ENCODE results near the gene SNX13. TPM values are rescaled to one million over a fixed set of nuclear protein-coding genes. Genes with fewer than 3 reads are reported as not detected.

SNX13 gene
- polyA plus RNA-seq, 1 of the 3 experiments (the other 2 are of a cell fraction): 13.0 TPM

- H3K9me2 ChIP-seq: no peaks in the 10 kb centered on the region
- no peak overlapping the region for H3K27ac ChIP-seq (ENCODE audit: low read depth in 2 of 2, low read length in 1 of 2)
- H3K79me2 ChIP-seq (ENCODE audit: insufficient read depth): peaks cover 12% of the 10 kb centered on the region; the same call in 1 of the 2 replicates
- CTCF ChIA-PET: interaction anchor here (1.2 kb wide), 1 partner anchor 133 kb away, joined by 5 read pairs; no protein-coding TSS in a partner anchor
- H3K4me1 ChIP-seq (ENCODE audit: control insufficient read depth in 1 of 2, insufficient read depth in 2 of 2, low read depth in 1 of 2, low read length in 1 of 2): peaks cover 0 to 2% of the 10 kb centered on the region in 2 experiments; a peak in 1 of 4 replicates
- no peaks in the 10 kb centered on the region for H3F3A ChIP-seq (replicated peaks; ENCODE audit: insufficient read depth)
- POLR2A ChIA-PET: no interaction called here
- peaks cover 0 to 6% of the 10 kb centered on the region in 2 experiments for H3K36me3 ChIP-seq (replicated peaks in 1 of 2; ENCODE audit: control insufficient read depth in 1 of 2, insufficient read depth in 2 of 2, low read length in 1 of 2)
- no peaks in the 10 kb centered on the region for H3K27me3 ChIP-seq (ENCODE audit: insufficient read depth)
- H3K9me3 ChIP-seq: no peaks in the 10 kb centered on the region
- WGBS (ENCODE audit: low lambda C conversion rate): 97% methylated on average over 5 of the region's 5 CpGs
- H3K4me2 ChIP-seq: no peak overlapping the region
- TF ChIP-seq RXRA (IDR thresholded peaks at IDR 0.05; ENCODE audit: borderline replicate concordance, low read depth): no peak
- H3K4me3 ChIP-seq (ENCODE audit: low read depth in 2 of 2, low read length in 1 of 2): no peak overlapping the region
- no peak overlapping the region for H2AFZ ChIP-seq (ENCODE audit: low read depth)
- DNase-seq: no peak
- no peak overlapping the region for H3K9ac ChIP-seq
- no peaks in the 10 kb centered on the region for H4K20me1 ChIP-seq (ENCODE audit: insufficient read depth)
These were observed 37.7 kb downstream of the SNX13 start for GRCh38 chr7:17902599-17902998.

- no peaks in the 10 kb centered on the region for H3K9me3 ChIP-seq
- 89% methylated on average over 1 of the region's 1 CpG for WGBS (ENCODE audit: low lambda C conversion rate)
- CTCF ChIA-PET: no interaction called here
- no peak for TF ChIP-seq PBX3 (IDR thresholded peaks at IDR 0.05)
- TF ChIP-seq TCF12 (IDR thresholded peaks at IDR 0.05): no peak
- TF ChIP-seq REST (IDR thresholded peaks at IDR 0.05; ENCODE audit: low read depth, low read length): no peak
- no peak for TF ChIP-seq NRF1 (IDR thresholded peaks at IDR 0.05; ENCODE audit: low read depth, low read length)
- TF ChIP-seq RFX5 (IDR thresholded peaks at IDR 0.05; ENCODE audit: low read length): no peak
- no peak for TF ChIP-seq EZH2phosphoT487 (IDR thresholded peaks at IDR 0.05; ENCODE audit: borderline replicate concordance, low read depth)
- TF ChIP-seq FOSL2 (IDR thresholded peaks at IDR 0.05; ENCODE audit: borderline replicate concordance, low read depth): no peak
- no peak for TF ChIP-seq ELF1 (IDR thresholded peaks at IDR 0.05)
- no peak for TF ChIP-seq CTCF (IDR thresholded peaks at IDR 0.05)
- no peak for TF ChIP-seq IRF3 (IDR thresholded peaks at IDR 0.05; ENCODE audit: low read depth, low read length)
- no peak for TF ChIP-seq MAX (IDR thresholded peaks at IDR 0.05; ENCODE audit: low read depth)
- DNase-seq: no peak
- no peak overlapping the region for H3K9ac ChIP-seq
- H3F3A ChIP-seq (replicated peaks; ENCODE audit: insufficient read depth): no peaks in the 10 kb centered on the region
- POLR2A ChIA-PET: no interaction called here
- H3K27me3 ChIP-seq (ENCODE audit: insufficient read depth): no peaks in the 10 kb centered on the region
- no peaks in the 10 kb centered on the region for H4K20me1 ChIP-seq (ENCODE audit: insufficient read depth)
- H3K4me3 ChIP-seq (ENCODE audit: low read depth in 2 of 2, low read length in 1 of 2): no peak overlapping the region
- H3K27ac ChIP-seq (ENCODE audit: low read depth in 2 of 2, low read length in 1 of 2): no peak overlapping the region
- H3K4me2 ChIP-seq: no peak overlapping the region
- peaks cover 10% of the 10 kb centered on the region for H3K79me2 ChIP-seq (ENCODE audit: insufficient read depth)
- no peak overlapping the region for H2AFZ ChIP-seq (ENCODE audit: low read depth)
- no peaks in the 10 kb centered on the region for H3K9me2 ChIP-seq
- H3K4me1 ChIP-seq (ENCODE audit: control insufficient read depth in 1 of 2, insufficient read depth in 2 of 2, low read depth in 1 of 2, low read length in 1 of 2): peaks cover 0 to 2% of the 10 kb centered on the region in 2 experiments; a peak in 1 of 4 replicates
- peaks cover 12 to 15% of the 10 kb centered on the region in 2 experiments for H3K36me3 ChIP-seq (replicated peaks in 1 of 2; ENCODE audit: control insufficient read depth in 1 of 2, insufficient read depth in 2 of 2, low read length in 1 of 2)
These were observed 39.8 kb downstream of the SNX13 start for GRCh38 chr7:17900464-17900863.
